ENCODE results near the gene C1orf159. TPM values are rescaled to one million over a fixed set of nuclear protein-coding genes. Genes with fewer than 3 reads are reported as not detected.

C1orf159 gene
- polyA plus RNA-seq, 1 donor (not counting 4 experiments of a cell fraction or from before 2014, with no cell fraction given): 6.1 TPM

DNA sequence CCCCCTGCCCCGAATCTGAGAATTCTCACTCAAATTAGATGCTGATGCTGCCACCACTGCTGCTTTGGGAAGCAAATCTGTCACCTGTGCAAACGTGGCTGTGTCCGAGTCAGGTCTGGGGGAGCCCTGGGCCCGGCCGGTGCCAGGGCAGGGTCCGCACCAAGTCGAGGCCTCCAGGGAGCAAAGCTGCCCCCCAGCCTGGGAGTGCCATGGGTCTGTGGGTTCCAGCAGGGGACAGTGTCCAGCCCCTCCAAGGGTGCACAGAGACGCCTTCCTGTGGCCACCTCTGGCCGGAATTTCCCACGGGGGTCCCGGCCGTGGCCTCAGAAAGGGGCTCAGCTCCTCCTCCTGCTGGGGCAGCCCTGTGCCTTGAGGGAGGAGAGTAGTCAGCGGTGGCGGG is 30.1 kb upstream of the C1orf159 start:
- DNase-seq (ENCODE audit: low read depth, low spot score) (no peak), FAIRE-seq (no peak)
- no peak overlapping the region for H2AFZ ChIP-seq (ENCODE audit: control insufficient read depth, low read length)
- no peak overlapping the region for H3K27ac ChIP-seq (ENCODE audit: control insufficient read depth, insufficient read depth, low read length)
- no peaks in the 10 kb centered on the region for H3K9me3 ChIP-seq (ENCODE audit: control insufficient read depth, low read depth, low read length)
- TF ChIP-seq, protein P1, sequence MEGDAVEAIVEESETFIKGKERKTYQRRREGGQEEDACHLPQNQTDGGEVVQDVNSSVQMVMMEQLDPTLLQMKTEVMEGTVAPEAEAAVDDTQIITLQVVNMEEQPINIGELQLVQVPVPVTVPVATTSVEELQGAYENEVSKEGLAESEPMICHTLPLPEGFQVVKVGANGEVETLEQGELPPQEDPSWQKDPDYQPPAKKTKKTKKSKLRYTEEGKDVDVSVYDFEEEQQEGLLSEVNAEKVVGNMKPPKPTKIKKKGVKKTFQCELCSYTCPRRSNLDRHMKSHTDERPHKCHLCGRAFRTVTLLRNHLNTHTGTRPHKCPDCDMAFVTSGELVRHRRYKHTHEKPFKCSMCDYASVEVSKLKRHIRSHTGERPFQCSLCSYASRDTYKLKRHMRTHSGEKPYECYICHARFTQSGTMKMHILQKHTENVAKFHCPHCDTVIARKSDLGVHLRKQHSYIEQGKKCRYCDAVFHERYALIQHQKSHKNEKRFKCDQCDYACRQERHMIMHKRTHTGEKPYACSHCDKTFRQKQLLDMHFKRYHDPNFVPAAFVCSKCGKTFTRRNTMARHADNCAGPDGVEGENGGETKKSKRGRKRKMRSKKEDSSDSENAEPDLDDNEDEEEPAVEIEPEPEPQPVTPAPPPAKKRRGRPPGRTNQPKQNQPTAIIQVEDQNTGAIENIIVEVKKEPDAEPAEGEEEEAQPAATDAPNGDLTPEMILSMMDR (optimal IDR thresholded peaks at IDR 0.05 in 1 of 3, IDR thresholded peaks at IDR 0.05 in 1 of 3, conservative IDR thresholded peaks at IDR 0.05 in 1 of 3; ENCODE audit: extremely low read depth in 1 of 3, insufficient read depth in 2 of 3, low read length in 3 of 3): no peak
- no peak for TF ChIP-seq EZH2 (IDR thresholded peaks at IDR 0.05; ENCODE audit: low read length)
- H3K4me2 ChIP-seq (ENCODE audit: control insufficient read depth, extremely low read depth, insufficient read depth, low read depth, low read length): no peak overlapping the region
- H3K36me3 ChIP-seq (ENCODE audit: control insufficient read depth in 2 of 2, extremely low read depth in 1 of 2, insufficient read depth in 2 of 2, low read length in 2 of 2): no peaks in the 10 kb centered on the region
- H3K79me2 ChIP-seq (ENCODE audit: control insufficient read depth, insufficient read depth, low read length): no peaks in the 10 kb centered on the region
- H3K9me1 ChIP-seq (ENCODE audit: control insufficient read depth, extremely low read depth, insufficient read depth, low read length): no peaks in the 10 kb centered on the region
- H3K4me1 ChIP-seq (ENCODE audit: control insufficient read depth, extremely low read depth, insufficient read depth, low read length): peaks cover 18% of the 10 kb centered on the region
- H4K20me1 ChIP-seq (ENCODE audit: control insufficient read depth, extremely low read depth, insufficient read depth, low read length): no peaks in the 10 kb centered on the region
- H3K4me3 ChIP-seq (ENCODE audit: control insufficient read depth in 2 of 3, extremely low read depth in 1 of 3, insufficient read depth in 2 of 3, low read depth in 1 of 3, low read length in 3 of 3): no peak overlapping the region
- no peak overlapping the region for H3K9ac ChIP-seq (ENCODE audit: control insufficient read depth, extremely low read depth, insufficient read depth, low read length)
- H3K27me3 ChIP-seq (ENCODE audit: control insufficient read depth, extremely low read depth, insufficient read depth, low read length): no peaks in the 10 kb centered on the region
- dilution Hi-C loops (cut with MboI; ENCODE audit: extremely low pct_ligation_motif_present, low sequenced_read_pairs): no loop called here

DNA sequence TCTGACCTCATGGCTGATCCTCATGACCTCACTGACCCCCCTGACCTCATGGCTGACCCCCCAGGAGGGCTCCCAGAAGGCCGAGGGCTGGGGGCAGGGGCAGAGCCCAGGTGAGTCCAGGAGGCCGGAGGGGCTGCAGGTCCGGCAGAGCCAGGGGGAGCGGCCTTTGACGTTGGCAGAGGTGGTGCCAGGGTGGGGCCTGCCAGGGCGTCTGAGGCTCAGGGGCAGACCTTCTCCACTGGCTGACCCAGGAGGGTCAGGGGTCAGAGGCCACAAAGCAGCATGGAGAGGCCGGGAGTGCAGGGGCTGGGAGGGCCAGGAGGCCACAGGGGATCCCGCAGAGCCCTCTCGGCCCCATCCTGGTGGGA is 29.6 kb upstream of the C1orf159 start:
- H3K36me3 ChIP-seq (ENCODE audit: control insufficient read depth in 2 of 2, extremely low read depth in 1 of 2, insufficient read depth in 2 of 2, low read length in 2 of 2): no peaks in the 10 kb centered on the region
- H2AFZ ChIP-seq (ENCODE audit: control insufficient read depth, low read length): no peak overlapping the region
- no peak overlapping the region for H3K27ac ChIP-seq (ENCODE audit: control insufficient read depth, insufficient read depth, low read length)
- no peaks in the 10 kb centered on the region for H4K20me1 ChIP-seq (ENCODE audit: control insufficient read depth, extremely low read depth, insufficient read depth, low read length)
- peaks cover 18% of the 10 kb centered on the region for H3K4me1 ChIP-seq (ENCODE audit: control insufficient read depth, extremely low read depth, insufficient read depth, low read length)
- DNase-seq (ENCODE audit: low read depth, low spot score): no peak
- H3K4me2 ChIP-seq (ENCODE audit: control insufficient read depth, extremely low read depth, insufficient read depth, low read depth, low read length): no peak overlapping the region
- H3K27me3 ChIP-seq (ENCODE audit: control insufficient read depth, extremely low read depth, insufficient read depth, low read length): no peaks in the 10 kb centered on the region
- no peaks in the 10 kb centered on the region for H3K79me2 ChIP-seq (ENCODE audit: control insufficient read depth, insufficient read depth, low read length)
- TF ChIP-seq, protein P1 (optimal IDR thresholded peaks at IDR 0.05 in 1 of 3, IDR thresholded peaks at IDR 0.05 in 1 of 3, conservative IDR thresholded peaks at IDR 0.05 in 1 of 3; ENCODE audit: extremely low read depth in 1 of 3, insufficient read depth in 2 of 3, low read length in 3 of 3): no peak
- TF ChIP-seq EZH2 (IDR thresholded peaks at IDR 0.05; ENCODE audit: low read length): no peak
- no peak overlapping the region for H3K9ac ChIP-seq (ENCODE audit: control insufficient read depth, extremely low read depth, insufficient read depth, low read length)
- H3K9me3 ChIP-seq (ENCODE audit: control insufficient read depth, low read depth, low read length): no peaks in the 10 kb centered on the region
- no peak overlapping the region for H3K4me3 ChIP-seq (ENCODE audit: control insufficient read depth in 2 of 3, extremely low read depth in 1 of 3, insufficient read depth in 2 of 3, low read depth in 1 of 3, low read length in 3 of 3)
- H3K9me1 ChIP-seq (ENCODE audit: control insufficient read depth, extremely low read depth, insufficient read depth, low read length): no peaks in the 10 kb centered on the region
- no peak for FAIRE-seq
- dilution Hi-C loops (cut with MboI; ENCODE audit: extremely low pct_ligation_motif_present, low sequenced_read_pairs): no loop called here

Data from keratinocyte (primary cell).